Breast epithelium (tissue), 3 donors: ENCODE results near the gene PYCR2.

Experiments used
- CTCF ChIP-seq, 3 donors: fragments of 450-650 bp; IDR thresholded peaks; one replicate each; pipeline ENCODE4 v1.5.1; 2016 to 2017; ENCODE audit warnings: antibody characterized with exemption in 3 of 3, mild to moderate bottlenecking in 3 of 3, moderate library complexity in 3 of 3
- POLR2A ChIP-seq: fragments of 450-650 bp; IDR thresholded peaks from one replicate; pipeline ENCODE4 v1.6.1; 2016; ENCODE audit warnings: antibody characterized with exemption, mild to moderate bottlenecking, moderate library complexity
- POLR2AphosphoS5 ChIP-seq, 3 donors: sonication (generic); formaldehyde crosslinking; IDR thresholded peaks; one replicate each; pipeline ENCODE4 v1.6.1; 2017; ENCODE audit warnings: antibody characterized with exemption in 3 of 3

GRCh38 chr1:225961659-225962439, 37.8 kb upstream of the PYCR2 start:
- TF ChIP-seq CTCF (IDR thresholded peaks at IDR 0.05) (no peak), POLR2A (no peak), POLR2AphosphoS5 (IDR thresholded peaks at IDR 0.05) (no peak)
